Fibroblast of skin of back (primary cell): Measurements from ENCODE around the gene CTDNEP1. TPM values are rescaled to one million over a fixed set of nuclear protein-coding genes. Genes with fewer than 3 reads are reported as not detected.

Experiments
- DNase-seq: peaks from one replicate; pipeline ENCODE4 v3.0.0-alpha.2; 2013
- polyA plus RNA-seq, 2 experiments: library from polyadenylated mRNA; unstranded; fragments of 120-200 nt; gene quantifications; one replicate each; pipeline ENCODE4 v1.2.1, GENCODE V29; 2013; ENCODE audit not compliant: insufficient read length in 2 of 2

CTDNEP1 gene
- 140 TPM for polyA plus RNA-seq (2013, experiment 1 of 2; ENCODE audit: insufficient read length)
- polyA plus RNA-seq (2013, experiment 2 of 2; ENCODE audit: insufficient read length) = 137 TPM

GRCh38 chr17:7251661-7252175 is at the start of gene CTDNEP1:
CTDNEP1 (minus strand) TSS chr17:7251734; CDS start chr17:7251296, 438 bp downstream.
- DNase-seq = peak; percentile 100

GRCh38 chr17:7296189-7296861 is 44.8 kb upstream of the CTDNEP1 start:
- DNase-seq = peak; percentile 78

GRCh38 chr17:7295230-7296180 is 44.0 kb upstream of the CTDNEP1 start:
- no peak for DNase-seq

GRCh38 chr17:7294614-7295153 is 43.1 kb upstream of the CTDNEP1 start, which contains the start of gene YBX2:
YBX2 (minus strand) TSS chr17:7294639; CDS start chr17:7294500, 139 bp downstream.
- peak; percentile 36 for DNase-seq

- no peak for DNase-seq
These were observed 42.5 kb upstream of the CTDNEP1 start for GRCh38 chr17:7293816-7294613.

- DNase-seq = no peak
These were observed 41.6 kb upstream of the CTDNEP1 start for GRCh38 chr17:7293159-7293558.

GRCh38 chr17:7292729-7293128 is 41.2 kb upstream of the CTDNEP1 start:
- DNase-seq = no peak

GRCh38 chr17:7292194-7292593 is 40.7 kb upstream of the CTDNEP1 start:
- no peak for DNase-seq

- no peak for DNase-seq
These were observed 39.2 kb upstream of the CTDNEP1 start for GRCh38 chr17:7290685-7291084.

GRCh38 chr17:7290166-7290565 is 38.6 kb upstream of the CTDNEP1 start:
- DNase-seq = no peak

GRCh38 chr17:7289256-7290032 is 37.9 kb upstream of the CTDNEP1 start:
- DNase-seq = no peak

GRCh38 chr17:7285679-7286078 is 34.1 kb upstream of the CTDNEP1 start:
- DNase-seq = no peak

GRCh38 chr17:7284911-7285310 is 33.4 kb upstream of the CTDNEP1 start:
- no peak for DNase-seq

GRCh38 chr17:7283471-7284216 is 32.1 kb upstream of the CTDNEP1 start:
- no peak for DNase-seq

GRCh38 chr17:7282752-7283321 is 31.3 kb upstream of the CTDNEP1 start:
- no peak for DNase-seq

- no peak for DNase-seq
These were observed 30.6 kb upstream of the CTDNEP1 start for GRCh38 chr17:7281953-7282751.

- peak; percentile 93 for DNase-seq
These were observed 29.8 kb upstream of the CTDNEP1 start, which contains the start of gene SLC2A4 for GRCh38 chr17:7281074-7281952. SLC2A4 (plus strand) TSS chr17:7281718; CDS start chr17:7281935, 217 bp downstream.

- peak; percentile 76 for DNase-seq
These were observed 29.1 kb upstream of the CTDNEP1 start for GRCh38 chr17:7280519-7281073.
